ENCODE results near the gene KLK8.
A peak's percentile ranks its signal among the peaks of the same experiment; 100 is the strongest.

The KLK8 gene

DNA sequence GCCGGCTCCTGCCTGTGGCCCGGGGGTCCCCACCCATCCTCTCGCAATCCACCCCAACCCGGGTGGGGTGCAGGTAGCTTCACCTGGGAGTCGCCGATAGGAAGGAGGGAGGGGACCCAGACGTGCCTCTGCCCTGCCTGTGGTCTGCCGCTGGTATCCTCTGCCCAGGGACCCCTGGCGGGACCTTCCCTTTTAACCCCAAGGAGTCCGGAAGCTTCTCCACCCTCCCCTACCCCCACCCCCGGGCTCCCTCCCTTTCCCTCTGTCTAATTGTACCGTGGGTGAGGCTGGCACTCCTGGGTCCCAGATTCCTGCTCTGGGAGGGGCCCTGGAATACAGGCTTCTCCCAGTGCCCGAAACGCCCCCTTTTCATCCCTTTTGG, 18.1 kb upstream of the KLK8 start, which contains the start of gene KLK10:
KLK10 (minus strand) TSS at position 166 of the 382 bp plus-strand sequence. CDS start 579 bp downstream, outside the sequence.
- DNase-seq = no peak
- Histone ChIP-seq H3K79me2 (ENCODE audit: control insufficient read depth, insufficient read depth, low read length, poor library complexity) (no peaks in the 10 kb centered on the region), H4K91ac (ENCODE audit: low read depth, low read length) (peak within 1 kb of the TSS; percentile 32), H2BK120ac (ENCODE audit: insufficient read depth, low read length, poor library complexity) (no peak within 1 kb of the TSS), H2AFZ (ENCODE audit: insufficient read depth, low read length, poor library complexity) (peak within 1 kb of the TSS; percentile 61), H3K36me3 (ENCODE audit: control insufficient read depth in 1 of 2, insufficient read depth in 2 of 2, low read length in 2 of 2) (no peaks in the 10 kb centered on the region), H3K4me3 (ENCODE audit: low read depth, low read length) (peak within 1 kb of the TSS; percentile 38), H4K8ac (ENCODE audit: low read depth, low read length) (no peak within 1 kb of the TSS), H3K9ac (ENCODE audit: low read length) (no peak within 1 kb of the TSS), H3K18ac (ENCODE audit: low read length) (peak within 1 kb of the TSS; percentile 57), H3K23ac (ENCODE audit: low read length) (no peak within 1 kb of the TSS), H3K79me1 (ENCODE audit: low read length) (no peaks in the 10 kb centered on the region), H3K4ac (ENCODE audit: low read depth, low read length) (no peak within 1 kb of the TSS), H3K27me3 (ENCODE audit: insufficient read depth, low read length) (peaks cover 19% of the 10 kb centered on the region), H2AK5ac (ENCODE audit: low read length) (peak within 1 kb of the TSS; percentile 15), H4K12ac (ENCODE audit: low read depth, low read length) (no peak within 1 kb of the TSS), H3K27ac (ENCODE audit: low read depth, low read length) (no peak within 1 kb of the TSS), H2BK12ac (ENCODE audit: low read length) (peak within 1 kb of the TSS; percentile 42), H3K9me3 (ENCODE audit: insufficient read depth, low read depth, low read length) (no peaks in the 10 kb centered on the region), H3K4me1 (ENCODE audit: control insufficient read depth in 1 of 2, insufficient read depth in 2 of 2, low read length in 2 of 2) (peaks cover 7 to 8% of the 10 kb centered on the region in 2 experiments), H3K4me2 (ENCODE audit: low read length) (peak within 1 kb of the TSS; percentile 66), H2BK5ac (ENCODE audit: low read depth, low read length, poor library complexity) (no peak within 1 kb of the TSS), H3K14ac (ENCODE audit: low read length) (no peak within 1 kb of the TSS)
- WGBS (ENCODE audit: extremely low coverage, insufficient coverage, insufficient read length) = no CpG with 5 or more reads among the region's 14 CpGs

DNA sequence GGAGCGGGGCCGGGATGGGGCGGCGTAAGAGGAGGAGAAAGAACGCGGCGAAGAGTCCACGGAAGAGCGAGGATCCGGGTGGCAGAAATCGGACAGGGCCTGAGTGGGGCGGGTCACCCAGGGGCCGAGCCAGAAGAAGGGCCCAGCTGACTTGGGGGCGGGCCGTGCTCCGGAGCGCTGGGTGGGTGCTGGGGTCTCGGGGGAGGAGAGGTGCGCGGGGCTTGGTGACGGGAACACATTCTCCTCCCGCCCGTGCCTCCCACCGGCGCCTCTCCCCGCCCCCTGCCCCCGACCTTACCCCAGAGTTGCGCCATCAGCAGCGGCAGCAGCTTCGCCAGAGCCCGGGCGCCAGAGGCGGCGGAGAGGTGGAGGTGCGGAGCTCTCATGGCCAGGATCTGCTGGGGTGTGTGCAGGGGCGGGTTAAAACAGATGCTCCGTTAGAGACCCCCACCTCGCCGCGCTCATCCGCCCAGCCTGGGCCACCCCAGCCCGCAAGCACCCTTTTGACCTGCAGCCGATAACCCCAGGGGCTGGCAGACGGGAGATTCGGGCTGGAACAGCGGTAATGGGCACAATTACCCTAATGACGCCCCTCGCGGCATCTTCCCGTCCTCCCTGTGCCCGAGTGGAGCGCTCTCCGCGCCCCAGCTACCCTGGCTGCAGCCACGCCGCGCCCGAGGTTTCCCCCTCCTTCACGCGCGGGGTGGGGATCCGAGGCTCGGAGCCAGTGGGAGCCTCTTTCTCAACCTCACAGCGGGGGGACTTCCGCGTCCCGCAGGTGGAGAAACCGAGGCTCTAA, 17.5 kb upstream of the KLK8 start:
- Histone ChIP-seq H3K79me1 (ENCODE audit: low read length) (no peaks in the 10 kb centered on the region), H3K36me3 (ENCODE audit: control insufficient read depth in 1 of 2, insufficient read depth in 2 of 2, low read length in 2 of 2) (no peaks in the 10 kb centered on the region), H3K27me3 (ENCODE audit: insufficient read depth, low read length) (peaks cover 19% of the 10 kb centered on the region), H3K18ac (ENCODE audit: low read length) (peak overlapping the region; percentile 57), H3K9me3 (ENCODE audit: insufficient read depth, low read depth, low read length) (no peaks in the 10 kb centered on the region), H3K27ac (ENCODE audit: low read depth, low read length) (no peak overlapping the region), H3K4me2 (ENCODE audit: low read length) (peak overlapping the region; percentile 66), H4K91ac (ENCODE audit: low read depth, low read length) (peak overlapping the region; percentile 32), H2BK5ac (ENCODE audit: low read depth, low read length, poor library complexity) (no peak overlapping the region), H2BK120ac (ENCODE audit: insufficient read depth, low read length, poor library complexity) (no peak overlapping the region), H3K14ac (ENCODE audit: low read length) (no peak overlapping the region), H4K12ac (ENCODE audit: low read depth, low read length) (no peak overlapping the region), H3K4me3 (ENCODE audit: low read depth, low read length) (peak overlapping the region; percentile 38), H3K4ac (ENCODE audit: low read depth, low read length) (no peak overlapping the region), H3K4me1 (ENCODE audit: control insufficient read depth in 1 of 2, insufficient read depth in 2 of 2, low read length in 2 of 2) (peaks cover 7 to 8% of the 10 kb centered on the region in 2 experiments), H2BK12ac (ENCODE audit: low read length) (peak overlapping the region; percentile 42), H3K79me2 (ENCODE audit: control insufficient read depth, insufficient read depth, low read length, poor library complexity) (no peaks in the 10 kb centered on the region), H2AFZ (ENCODE audit: insufficient read depth, low read length, poor library complexity) (peak overlapping the region; percentile 61), H3K23ac (ENCODE audit: low read length) (no peak overlapping the region), H3K9ac (ENCODE audit: low read length) (no peak overlapping the region), H4K8ac (ENCODE audit: low read depth, low read length) (no peak overlapping the region), H2AK5ac (ENCODE audit: low read length) (no peak overlapping the region)
- no CpG with 5 or more reads among the region's 68 CpGs for WGBS (ENCODE audit: extremely low coverage, insufficient coverage, insufficient read length)
- DNase-seq = no peak

DNA sequence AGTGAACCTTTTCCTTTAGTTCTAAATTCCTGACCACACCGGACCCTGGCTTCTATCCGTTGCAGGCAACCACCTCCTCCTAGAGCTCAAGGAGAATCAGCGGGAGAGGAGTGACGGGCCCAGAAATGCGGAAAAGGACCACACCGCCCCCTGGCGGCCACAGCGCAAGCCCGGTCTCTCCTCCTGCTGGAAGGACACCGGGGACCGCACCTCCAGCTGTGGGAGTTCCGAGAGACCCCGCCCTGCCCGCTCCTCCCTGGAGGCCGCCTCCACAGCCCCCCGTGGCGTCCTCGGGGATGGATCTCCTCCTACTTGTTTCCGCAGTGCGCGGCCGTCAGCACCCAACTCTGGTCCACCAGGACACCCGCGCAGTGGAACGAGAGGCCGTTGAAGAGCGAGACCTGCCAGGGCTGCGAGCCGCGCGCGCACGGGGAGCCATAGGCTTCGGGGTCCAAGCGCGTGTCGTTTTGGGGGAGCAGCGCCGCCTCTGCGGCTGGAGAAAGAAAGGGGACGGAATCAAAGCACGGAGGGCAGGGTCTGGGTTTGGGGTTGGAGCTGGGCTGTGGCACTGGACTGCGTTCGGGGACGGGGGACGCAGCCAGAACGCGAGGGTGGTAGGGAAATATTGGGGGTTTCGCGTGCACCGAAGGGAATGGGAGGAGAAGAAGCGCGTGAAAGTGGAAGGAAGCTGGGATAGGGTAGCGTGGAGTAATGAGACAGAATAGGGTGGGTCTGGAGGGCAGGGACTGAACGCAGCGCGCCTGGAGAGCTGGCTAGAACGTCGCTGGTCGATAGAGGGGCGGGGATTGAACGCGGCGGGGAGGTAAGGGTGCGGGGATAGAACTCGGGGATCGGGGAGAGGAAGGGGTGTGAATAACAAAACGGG, 15.6 kb upstream of the KLK8 start:
- peak overlapping the region; percentile 34 for H3K14ac ChIP-seq (ENCODE audit: low read length)
- H2BK12ac ChIP-seq (ENCODE audit: low read length) = no peak overlapping the region
- WGBS (ENCODE audit: extremely low coverage, insufficient coverage, insufficient read length) = no CpG with 5 or more reads among the region's 68 CpGs

DNA sequence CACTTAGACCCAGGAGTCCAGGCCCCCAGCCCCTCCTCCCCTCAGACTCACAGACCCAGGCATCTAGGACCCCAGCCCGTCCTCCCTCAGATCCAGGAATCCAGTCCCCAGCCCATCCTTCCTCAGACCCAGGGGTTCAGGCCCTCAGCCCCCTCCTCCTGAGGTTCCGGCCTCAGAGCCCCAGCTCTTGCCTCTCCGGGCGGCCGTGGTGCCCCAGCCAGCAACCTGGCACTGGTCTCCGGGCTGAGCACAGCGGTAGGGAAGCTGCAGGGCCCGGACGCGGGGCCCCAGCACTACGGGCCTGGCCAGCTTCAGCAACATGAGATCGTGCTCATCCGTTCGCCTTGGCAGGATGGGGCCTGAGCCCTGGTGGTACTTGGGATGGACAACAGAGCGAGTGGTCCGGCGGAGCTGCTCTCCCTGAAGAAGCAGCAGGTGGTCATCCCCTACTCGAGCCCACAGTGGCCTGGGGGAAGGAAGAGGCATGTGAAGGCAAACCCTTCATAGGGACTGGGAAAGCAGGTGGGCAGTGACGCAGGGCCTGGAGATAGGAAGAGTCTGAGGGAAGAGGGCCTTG, 14.4 kb upstream of the KLK8 start:
- no peak overlapping the region for H2AFZ ChIP-seq (ENCODE audit: insufficient read depth, low read length, poor library complexity)
- no peaks in the 10 kb centered on the region for H3K36me3 ChIP-seq (ENCODE audit: control insufficient read depth in 1 of 2, insufficient read depth in 2 of 2, low read length in 2 of 2)
- H3K9me3 ChIP-seq (ENCODE audit: insufficient read depth, low read depth, low read length) = no peaks in the 10 kb centered on the region
- no peak overlapping the region for H2BK5ac ChIP-seq (ENCODE audit: low read depth, low read length, poor library complexity)
- no peaks in the 10 kb centered on the region for H3K79me2 ChIP-seq (ENCODE audit: control insufficient read depth, insufficient read depth, low read length, poor library complexity)
- peaks cover 7 to 8% of the 10 kb centered on the region in 2 experiments for H3K4me1 ChIP-seq (ENCODE audit: control insufficient read depth in 1 of 2, insufficient read depth in 2 of 2, low read length in 2 of 2)
- H3K18ac ChIP-seq (ENCODE audit: low read length) = no peak overlapping the region
- no peak overlapping the region for H2AK5ac ChIP-seq (ENCODE audit: low read length)
- H3K4ac ChIP-seq (ENCODE audit: low read depth, low read length) = no peak overlapping the region
- no peak overlapping the region for H3K27ac ChIP-seq (ENCODE audit: low read depth, low read length)
- H4K12ac ChIP-seq (ENCODE audit: low read depth, low read length) = no peak overlapping the region
- DNase-seq = no peak
- no peak overlapping the region for H3K4me2 ChIP-seq (ENCODE audit: low read length)
- no peak overlapping the region for H3K4me3 ChIP-seq (ENCODE audit: low read depth, low read length)
- WGBS (ENCODE audit: extremely low coverage, insufficient coverage, insufficient read length) = no CpG with 5 or more reads among the region's 19 CpGs
- H3K23ac ChIP-seq (ENCODE audit: low read length) = no peak overlapping the region
- no peak overlapping the region for H2BK120ac ChIP-seq (ENCODE audit: insufficient read depth, low read length, poor library complexity)
- H3K9ac ChIP-seq (ENCODE audit: low read length) = no peak overlapping the region
- no peak overlapping the region for H3K14ac ChIP-seq (ENCODE audit: low read length)
- H2BK12ac ChIP-seq (ENCODE audit: low read length) = no peak overlapping the region
- peaks cover 19% of the 10 kb centered on the region for H3K27me3 ChIP-seq (ENCODE audit: insufficient read depth, low read length)
- H3K79me1 ChIP-seq (ENCODE audit: low read length) = no peaks in the 10 kb centered on the region
- no peak overlapping the region for H4K91ac ChIP-seq (ENCODE audit: low read depth, low read length)
- no peak overlapping the region for H4K8ac ChIP-seq (ENCODE audit: low read depth, low read length)

More for the DNA sequence above, 15.6 kb upstream of the KLK8 start:
- H3K36me3 ChIP-seq (ENCODE audit: control insufficient read depth in 1 of 2, insufficient read depth in 2 of 2, low read length in 2 of 2) = no peaks in the 10 kb centered on the region
- H4K12ac ChIP-seq (ENCODE audit: low read depth, low read length) = peak overlapping the region; percentile 39
- peak overlapping the region; percentile 61 for H3K4me2 ChIP-seq (ENCODE audit: low read length)
- H4K8ac ChIP-seq (ENCODE audit: low read depth, low read length) = peak overlapping the region; percentile 36
- no peak overlapping the region for H3K9ac ChIP-seq (ENCODE audit: low read length)
- H3K9me3 ChIP-seq (ENCODE audit: insufficient read depth, low read depth, low read length) = no peaks in the 10 kb centered on the region
- H2BK120ac ChIP-seq (ENCODE audit: insufficient read depth, low read length, poor library complexity) = no peak overlapping the region
- no peak overlapping the region for H2BK5ac ChIP-seq (ENCODE audit: low read depth, low read length, poor library complexity)
- peaks cover 19% of the 10 kb centered on the region for H3K27me3 ChIP-seq (ENCODE audit: insufficient read depth, low read length)
- peak in 1 of 2 donors; percentile 26 for DNase-seq
- H2AK5ac ChIP-seq (ENCODE audit: low read length) = no peak overlapping the region
- H3K79me1 ChIP-seq (ENCODE audit: low read length) = no peaks in the 10 kb centered on the region
- no peaks in the 10 kb centered on the region for H3K79me2 ChIP-seq (ENCODE audit: control insufficient read depth, insufficient read depth, low read length, poor library complexity)
- H3K23ac ChIP-seq (ENCODE audit: low read length) = no peak overlapping the region
- peak overlapping the region; percentile 56 for H3K4me3 ChIP-seq (ENCODE audit: low read depth, low read length)
- peak overlapping the region; percentile 33 for H2AFZ ChIP-seq (ENCODE audit: insufficient read depth, low read length, poor library complexity)
- H4K91ac ChIP-seq (ENCODE audit: low read depth, low read length) = no peak overlapping the region
- no peak overlapping the region for H3K4ac ChIP-seq (ENCODE audit: low read depth, low read length)
- H3K4me1 ChIP-seq (ENCODE audit: control insufficient read depth in 1 of 2, insufficient read depth in 2 of 2, low read length in 2 of 2) = peaks cover 7 to 8% of the 10 kb centered on the region in 2 experiments
- peak overlapping the region; percentile 20 for H3K18ac ChIP-seq (ENCODE audit: low read length)
- no peak overlapping the region for H3K27ac ChIP-seq (ENCODE audit: low read depth, low read length)
